ENCODE measurements around the gene COG2. TPM values are rescaled to one million over a fixed set of nuclear protein-coding genes. Genes with fewer than 3 reads are reported as not detected.

COG2 gene
- total RNA-seq, 4 donors from 2014 or later = 17.2 to 25.2 (median 22.9) TPM

DNA sequence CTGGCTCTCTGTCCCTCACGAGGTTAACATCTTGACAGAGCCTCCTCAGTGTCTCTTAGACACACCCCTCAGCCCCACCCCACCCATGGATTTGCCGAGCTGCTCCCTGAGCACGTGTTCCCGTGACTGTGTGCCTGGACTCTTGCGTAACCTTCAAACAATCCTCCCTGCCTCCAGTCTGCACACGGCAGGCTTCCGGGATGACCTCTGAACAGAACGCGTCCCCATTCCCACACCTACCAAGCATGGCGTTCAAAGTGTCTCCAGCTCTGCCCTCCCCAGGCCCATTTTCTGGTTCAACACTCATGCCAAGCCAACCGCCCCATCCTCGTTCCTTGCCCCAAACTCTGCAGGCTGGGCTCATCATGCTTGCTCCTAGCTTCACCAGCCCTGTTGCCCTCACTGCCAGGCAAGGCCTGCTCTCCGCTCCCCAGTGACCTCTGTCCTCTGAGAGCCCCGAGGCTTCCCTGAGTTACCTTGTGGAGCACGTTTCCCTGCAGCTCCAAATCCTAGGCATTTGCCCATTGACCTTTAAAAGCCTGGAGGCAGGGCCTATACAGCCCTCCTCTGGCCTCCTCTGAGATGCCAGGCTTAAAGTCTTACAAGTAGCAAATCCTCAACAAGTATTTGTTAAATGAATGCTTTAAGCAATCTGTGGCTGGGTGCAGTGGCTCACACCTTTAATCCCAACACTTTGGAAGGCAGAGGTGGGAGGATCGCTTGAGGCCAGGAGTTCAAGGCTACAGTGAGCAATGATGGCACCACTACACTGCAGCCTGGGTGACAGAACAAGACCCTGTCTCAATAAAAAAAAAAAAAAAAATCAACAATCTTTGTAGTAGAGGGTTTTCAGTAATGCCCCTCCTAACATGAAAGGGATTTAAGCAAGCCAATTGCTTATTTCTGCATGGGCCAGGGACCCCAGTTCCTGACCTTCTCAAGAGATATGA lies 66.6 kb downstream of the COG2 start:
- DNase-seq (ENCODE audit: low spot score) = no peak
- TF ChIP-seq, protein P1, sequence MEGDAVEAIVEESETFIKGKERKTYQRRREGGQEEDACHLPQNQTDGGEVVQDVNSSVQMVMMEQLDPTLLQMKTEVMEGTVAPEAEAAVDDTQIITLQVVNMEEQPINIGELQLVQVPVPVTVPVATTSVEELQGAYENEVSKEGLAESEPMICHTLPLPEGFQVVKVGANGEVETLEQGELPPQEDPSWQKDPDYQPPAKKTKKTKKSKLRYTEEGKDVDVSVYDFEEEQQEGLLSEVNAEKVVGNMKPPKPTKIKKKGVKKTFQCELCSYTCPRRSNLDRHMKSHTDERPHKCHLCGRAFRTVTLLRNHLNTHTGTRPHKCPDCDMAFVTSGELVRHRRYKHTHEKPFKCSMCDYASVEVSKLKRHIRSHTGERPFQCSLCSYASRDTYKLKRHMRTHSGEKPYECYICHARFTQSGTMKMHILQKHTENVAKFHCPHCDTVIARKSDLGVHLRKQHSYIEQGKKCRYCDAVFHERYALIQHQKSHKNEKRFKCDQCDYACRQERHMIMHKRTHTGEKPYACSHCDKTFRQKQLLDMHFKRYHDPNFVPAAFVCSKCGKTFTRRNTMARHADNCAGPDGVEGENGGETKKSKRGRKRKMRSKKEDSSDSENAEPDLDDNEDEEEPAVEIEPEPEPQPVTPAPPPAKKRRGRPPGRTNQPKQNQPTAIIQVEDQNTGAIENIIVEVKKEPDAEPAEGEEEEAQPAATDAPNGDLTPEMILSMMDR (IDR thresholded peaks at IDR 0.05) = no peak
- no peak for ATAC-seq (ENCODE audit: low FRiP score)

GRCh38 chr1:230709619-230710542 lies 67.6 kb downstream of the COG2 start:
- ATAC-seq (ENCODE audit: low FRiP score) (no peak), DNase-seq (ENCODE audit: low spot score) (no peak)
- TF ChIP-seq, protein P1 (IDR thresholded peaks at IDR 0.05) = no peak

DNA sequence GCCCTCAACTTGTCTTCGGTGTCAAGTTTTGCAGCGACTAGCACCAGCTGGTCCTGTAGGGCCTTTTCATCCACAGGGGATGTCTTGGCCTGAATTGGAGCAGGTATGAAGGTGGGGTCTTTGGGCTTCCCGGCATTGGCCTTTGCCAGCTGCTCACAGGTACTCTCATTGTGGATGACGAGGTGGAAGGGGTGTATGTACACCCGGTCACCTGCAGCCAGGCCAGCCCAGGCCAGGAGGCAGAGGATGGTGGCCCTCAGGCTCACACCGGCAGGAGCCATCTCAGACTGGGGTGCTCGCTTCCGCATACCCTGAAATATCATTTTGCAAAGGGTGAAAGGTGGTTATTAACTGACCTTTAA lies 68.2 kb downstream of the COG2 start:
- no peak for DNase-seq (ENCODE audit: low spot score)
- TF ChIP-seq, protein P1 (IDR thresholded peaks at IDR 0.05) = no peak
- no peak for ATAC-seq (ENCODE audit: low FRiP score)

GRCh38 chr1:230711245-230711644 lies 69.0 kb downstream of the COG2 start:
- DNase-seq (ENCODE audit: low spot score) (no peak), ATAC-seq (ENCODE audit: low FRiP score) (no peak)
- TF ChIP-seq, protein P1 (IDR thresholded peaks at IDR 0.05) = no peak

GRCh38 chr1:230712470-230712942 lies 70.2 kb downstream of the COG2 start:
- DNase-seq (ENCODE audit: low spot score) (no peak), ATAC-seq (ENCODE audit: low FRiP score) (no peak)
- TF ChIP-seq, protein P1 (IDR thresholded peaks at IDR 0.05) = no peak

GRCh38 chr1:230713138-230713537 lies 70.9 kb downstream of the COG2 start:
- DNase-seq (ENCODE audit: low spot score) = no peak
- ATAC-seq (ENCODE audit: low FRiP score) = no peak
- TF ChIP-seq, protein P1 (IDR thresholded peaks at IDR 0.05) = no peak

Measured in omental fat pad (tissue), 4 donors.